Endometrium (tissue), 2 donors: ENCODE results near the gene FANCD2.
"Not testable (repeated sequence)": the region's sequence is repeated elsewhere in the genome, so short reads cannot be mapped to it uniquely, and the experiment has no call there.

ENCODE experiments used
- FAIRE-seq: peaks from 2 replicates; lab custom pipeline; 2012; peaks lifted over from hg19 to GRCh38; lab: Jason Lieb, UNC
- donor health status: control.
- donor health status: control.

Gene FANCD2

DNA sequence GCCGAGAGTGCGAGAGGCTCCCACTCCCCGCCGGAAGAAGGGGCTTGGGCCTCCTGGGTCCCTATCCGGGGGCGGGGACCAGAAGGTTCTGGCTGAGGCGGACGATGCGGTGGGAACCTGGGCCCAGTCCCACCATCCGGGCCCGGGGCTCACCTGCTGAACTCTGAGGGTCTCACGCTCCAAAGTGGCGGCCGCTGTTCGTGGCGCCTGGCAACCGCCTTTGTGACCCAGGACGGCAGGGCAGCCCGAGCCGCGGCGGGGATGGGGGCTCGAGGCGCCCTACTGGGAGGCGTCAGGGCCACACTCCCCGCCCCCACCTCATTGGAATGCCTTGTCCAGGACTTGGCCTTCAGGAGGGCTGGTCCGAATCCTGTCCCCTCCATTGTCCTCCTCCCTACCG, 81.9 kb downstream of the FANCD2 start, which contains the start of gene FANCD2OS:
Gene FANCD2OS, minus strand, starts transcription at position 165 of the 400 bp plus-strand sequence. CDS start 3,481 bp downstream, outside the sequence.
- no peak for FAIRE-seq

DNA sequence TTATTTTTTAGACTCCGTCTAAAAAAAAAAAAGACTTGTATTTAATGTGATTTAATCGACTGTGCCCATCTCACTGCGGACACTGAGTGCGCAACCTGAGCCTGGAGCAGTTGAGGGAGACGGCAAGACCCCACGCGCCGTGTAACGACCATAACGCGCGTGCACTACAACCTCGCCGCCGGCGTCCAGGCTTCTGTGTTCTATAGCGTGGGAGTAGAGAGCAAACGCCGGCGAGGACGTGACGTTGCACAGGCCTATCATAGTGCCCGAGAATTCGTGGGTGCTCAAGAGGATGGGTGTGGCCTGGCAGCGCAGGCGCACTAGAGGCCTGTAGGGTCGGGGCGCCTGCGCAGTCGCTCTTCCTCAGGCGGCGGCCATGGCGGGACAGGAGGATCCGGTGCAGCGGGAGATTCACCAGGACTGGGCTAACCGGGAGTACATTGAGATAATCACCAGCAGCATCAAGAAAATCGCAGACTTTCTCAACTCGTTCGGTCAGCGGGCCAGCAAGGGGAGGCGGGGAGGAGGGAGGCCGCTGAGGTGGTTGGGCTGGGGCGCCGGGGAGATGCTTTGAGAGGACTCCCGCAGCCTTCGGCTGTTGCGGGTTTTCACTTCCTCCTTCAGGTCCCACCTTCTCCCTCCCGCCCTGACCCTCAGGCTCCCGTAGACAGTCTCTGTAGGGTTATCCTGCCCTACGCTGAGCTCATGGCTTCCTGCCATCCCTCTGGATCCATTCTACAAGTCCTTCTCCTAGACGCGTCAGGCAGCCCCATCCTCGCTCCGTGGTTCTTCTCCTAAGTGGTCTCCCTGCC, 89.3 kb downstream of the FANCD2 start, which contains the start of gene BRK1:
Gene BRK1, plus strand, starts transcription at position 350 of the 812 bp plus-strand sequence. Its CDS starts 27 bp downstream, at position 377.
- FAIRE-seq = peak; percentile 78

DNA sequence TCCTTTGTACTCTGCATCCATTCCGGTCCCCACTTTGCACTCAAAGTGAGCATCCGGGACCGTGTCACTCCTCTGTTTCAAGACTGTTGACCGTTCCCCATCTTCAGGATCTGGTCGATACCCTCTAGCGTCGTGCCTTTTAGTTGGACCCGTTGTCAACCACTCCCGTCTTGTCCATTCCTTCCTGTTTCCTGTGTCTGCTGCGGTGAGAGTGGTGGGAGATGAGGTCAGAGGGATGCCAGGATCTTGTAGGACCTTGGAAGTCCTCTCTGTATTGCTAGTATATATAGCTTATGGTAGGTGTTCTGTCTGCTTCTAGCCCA, 89.9 kb downstream of the FANCD2 start:
- FAIRE-seq = no peak

DNA sequence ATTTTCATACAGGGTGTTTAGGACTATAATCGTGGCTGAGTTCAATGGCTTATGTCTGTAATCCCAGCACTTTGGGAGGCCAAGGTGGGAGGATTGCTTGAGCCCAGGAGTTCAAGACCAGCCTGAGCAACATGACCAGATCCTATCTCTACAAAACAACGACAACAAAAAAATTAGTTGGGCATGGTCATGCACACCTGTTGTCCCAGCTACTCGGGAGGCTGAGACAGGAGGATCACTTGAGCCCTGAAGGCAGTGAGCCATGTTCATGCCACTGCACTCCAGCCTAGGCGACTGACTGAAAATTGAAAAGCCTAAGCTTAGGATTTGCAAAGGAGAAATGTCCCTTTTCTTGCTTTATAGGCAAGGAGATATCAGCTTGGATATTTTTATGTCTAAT, 90.7 kb downstream of the FANCD2 start:
- no peak for FAIRE-seq

DNA sequence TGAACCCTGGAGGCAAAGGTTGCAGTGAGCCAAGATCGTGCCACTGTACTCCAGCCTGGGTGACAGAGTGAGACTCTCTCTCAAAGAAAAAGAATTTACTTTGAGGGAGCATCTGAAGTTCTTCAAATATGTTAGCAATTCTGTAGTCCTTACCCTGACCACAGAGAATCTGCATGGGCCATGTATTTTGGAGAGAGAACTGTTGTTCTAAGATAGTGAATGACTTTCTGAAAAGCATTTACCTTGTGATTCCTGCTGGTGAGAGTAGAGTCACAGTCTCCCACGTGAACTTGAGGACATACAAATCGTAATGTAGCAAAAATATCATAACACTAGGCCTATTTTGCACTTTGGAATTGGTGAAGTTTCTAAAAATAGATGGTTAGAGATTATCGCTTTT, 93.1 kb downstream of the FANCD2 start:
- no peak for FAIRE-seq

DNA sequence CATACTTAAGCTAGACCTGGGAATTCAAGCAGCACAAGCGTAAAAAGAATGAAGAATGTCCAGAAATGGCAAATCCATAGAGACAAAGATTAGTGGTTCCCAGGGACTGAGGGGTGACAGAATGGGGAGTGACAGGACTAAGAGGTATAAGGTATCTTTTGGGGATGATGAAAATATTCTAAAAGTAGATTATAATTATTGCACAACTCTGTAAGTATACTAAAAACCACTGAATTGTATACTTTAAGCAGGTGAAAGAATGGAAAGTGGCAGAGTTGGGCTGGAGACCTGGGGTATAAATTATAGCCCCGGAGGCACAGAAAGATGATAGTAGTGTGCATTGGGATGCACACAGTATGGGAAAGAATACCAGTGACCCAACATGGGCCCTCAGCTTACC, 94.8 kb downstream of the FANCD2 start:
- FAIRE-seq = no peak

DNA sequence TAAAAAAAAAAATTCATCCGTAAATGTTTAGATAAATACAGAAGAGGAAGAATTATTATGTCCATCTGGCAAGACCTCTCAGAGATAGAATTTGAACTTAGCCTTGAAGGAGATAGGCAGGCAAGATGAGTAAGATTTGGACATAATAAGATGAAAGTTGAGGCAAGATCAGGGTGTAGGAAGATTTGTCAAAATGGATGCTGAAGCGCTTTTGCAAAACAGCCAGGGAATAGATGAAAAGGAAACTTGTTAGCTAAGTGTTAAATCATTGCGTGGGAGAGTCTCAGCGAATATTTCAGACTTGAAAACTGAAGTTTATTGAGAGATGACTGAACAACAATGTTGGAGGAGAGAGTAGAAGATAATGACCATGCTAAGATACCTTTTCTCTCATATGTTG, 96.5 kb downstream of the FANCD2 start:
- FAIRE-seq = no peak

DNA sequence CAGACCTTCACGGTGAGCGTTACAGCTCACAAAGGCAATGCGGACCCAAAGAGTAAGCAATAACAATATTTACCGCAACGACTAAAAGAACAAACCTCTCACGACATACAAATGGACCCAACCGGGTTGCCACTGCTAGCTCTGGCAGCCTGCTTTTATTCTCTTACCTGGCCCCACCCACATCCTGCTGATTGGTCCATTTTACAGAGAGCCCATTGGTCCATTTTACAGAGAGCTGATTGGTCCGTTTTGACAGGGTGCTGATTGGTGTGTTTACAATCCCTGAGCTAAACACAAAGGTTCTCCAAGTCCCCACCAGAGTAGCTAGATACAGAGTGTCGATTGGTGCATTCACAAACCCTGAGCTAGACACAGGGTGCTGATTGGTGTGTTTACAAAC, 109.6 kb downstream of the FANCD2 start:
- FAIRE-seq = not testable (repeated sequence)

DNA sequence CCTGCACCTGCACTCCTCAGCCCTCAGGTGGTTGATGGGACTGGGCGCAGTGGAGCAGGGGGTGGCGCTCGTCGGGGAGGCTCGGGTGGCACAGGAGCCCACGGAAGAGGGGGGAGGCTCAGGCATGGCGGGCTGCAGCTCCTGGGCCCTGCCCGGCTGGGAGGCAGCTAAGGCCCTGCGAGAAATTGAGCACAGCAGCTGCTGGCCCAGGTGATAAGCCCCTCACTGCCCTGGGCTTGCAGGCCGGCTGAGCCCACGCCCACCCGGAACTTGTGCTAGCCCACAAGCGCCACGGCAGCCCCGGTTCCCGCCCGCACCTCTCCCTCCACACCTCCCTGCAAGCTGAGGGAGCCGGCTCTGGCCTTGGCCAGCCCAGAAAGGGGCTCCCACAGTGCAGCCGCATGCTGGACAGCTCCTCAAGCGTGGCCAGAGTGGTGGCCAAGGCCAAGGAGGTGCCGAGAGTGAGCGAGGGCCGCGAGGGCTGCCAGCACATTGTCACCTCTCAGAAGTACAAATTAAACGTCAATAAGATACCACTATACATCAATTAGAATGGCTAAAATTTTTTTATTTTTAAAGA, 110.3 kb downstream of the FANCD2 start:
- FAIRE-seq = no peak

DNA sequence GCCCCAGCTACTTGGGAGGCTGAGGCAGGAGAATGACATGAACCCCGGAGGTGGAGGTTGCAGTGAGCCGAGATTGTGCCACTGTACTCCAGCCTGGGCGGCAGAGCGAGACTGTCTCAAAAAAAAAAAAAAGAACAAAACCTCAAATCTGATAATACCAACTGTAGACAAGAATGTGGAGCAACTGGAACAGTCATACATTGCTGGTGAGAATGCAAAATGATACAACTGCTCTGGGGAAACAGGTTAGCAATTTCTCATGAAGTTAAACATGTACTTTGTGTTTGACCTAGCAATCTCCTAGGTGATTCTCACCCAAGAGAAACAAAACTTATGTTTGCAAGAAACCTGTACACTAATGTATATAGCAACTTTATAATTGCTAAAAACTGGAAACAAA, 110.9 kb downstream of the FANCD2 start:
- FAIRE-seq = no peak

DNA sequence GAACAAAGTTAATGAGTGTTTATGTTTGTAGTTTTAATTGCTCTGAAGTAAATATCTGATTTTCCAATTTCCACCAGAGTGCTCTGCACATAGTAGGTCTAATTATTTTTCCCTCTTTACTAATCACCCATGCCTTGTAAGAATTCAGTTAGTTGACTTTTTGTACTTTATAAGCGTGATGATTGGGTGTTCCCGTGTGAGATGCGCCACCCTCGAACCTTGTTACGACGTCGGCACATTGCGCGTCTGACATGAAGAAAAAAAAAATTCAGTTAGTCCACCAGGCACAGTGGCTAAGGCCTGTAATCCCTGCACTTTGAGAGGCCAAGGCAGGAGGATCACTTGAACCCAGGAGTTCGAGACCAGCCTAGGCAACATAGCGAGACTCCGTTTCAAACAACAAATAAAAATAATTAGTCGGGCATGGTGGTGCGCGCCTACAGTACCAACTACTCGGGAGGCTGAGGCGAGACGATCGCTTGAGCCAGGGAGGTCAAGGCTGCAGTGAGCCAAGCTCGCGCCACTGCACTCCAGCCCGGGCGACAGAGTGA, 114.8 kb downstream of the FANCD2 start:
- no peak for FAIRE-seq

DNA sequence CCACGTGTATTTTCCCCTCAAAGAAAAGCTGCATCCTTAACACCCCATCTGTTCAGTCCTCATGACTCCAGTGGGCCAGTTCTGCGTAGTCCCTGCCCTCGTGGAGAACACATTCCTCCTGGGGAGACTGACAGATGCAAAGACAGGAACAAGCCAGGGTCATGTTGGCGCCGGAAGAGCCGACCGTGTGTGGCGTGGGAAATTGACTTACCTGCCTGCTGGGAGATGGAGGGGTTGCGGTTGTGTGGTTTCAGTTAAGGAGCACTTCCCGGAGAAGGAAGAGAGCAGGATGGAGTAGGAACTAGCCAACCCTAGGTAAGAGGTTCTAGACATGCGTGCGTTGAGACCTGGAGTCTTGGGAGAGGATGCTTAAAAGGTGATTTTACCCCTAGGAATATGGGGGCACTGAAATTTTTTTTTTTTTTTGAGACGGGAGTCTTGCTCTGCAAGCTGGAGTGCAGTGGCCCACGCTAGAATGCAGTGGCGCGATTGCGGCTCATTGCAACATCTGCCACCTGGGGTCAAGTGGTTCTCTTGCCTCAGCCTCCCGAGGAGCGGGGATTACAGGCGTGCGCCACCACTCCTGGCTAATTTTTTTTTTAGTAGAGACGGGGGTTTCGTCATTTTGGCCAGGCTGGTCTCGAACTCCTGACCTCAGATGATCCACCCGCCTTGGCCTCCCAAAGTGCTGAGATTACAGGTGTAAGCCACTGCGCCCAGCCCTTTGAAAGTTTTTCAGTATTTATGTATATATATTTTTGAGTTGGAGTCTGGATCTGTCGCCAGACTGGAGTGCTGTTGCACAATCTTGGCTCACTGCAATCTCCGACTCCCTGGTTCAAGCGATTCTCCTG, 116.7 kb downstream of the FANCD2 start:
- FAIRE-seq = no peak

DNA sequence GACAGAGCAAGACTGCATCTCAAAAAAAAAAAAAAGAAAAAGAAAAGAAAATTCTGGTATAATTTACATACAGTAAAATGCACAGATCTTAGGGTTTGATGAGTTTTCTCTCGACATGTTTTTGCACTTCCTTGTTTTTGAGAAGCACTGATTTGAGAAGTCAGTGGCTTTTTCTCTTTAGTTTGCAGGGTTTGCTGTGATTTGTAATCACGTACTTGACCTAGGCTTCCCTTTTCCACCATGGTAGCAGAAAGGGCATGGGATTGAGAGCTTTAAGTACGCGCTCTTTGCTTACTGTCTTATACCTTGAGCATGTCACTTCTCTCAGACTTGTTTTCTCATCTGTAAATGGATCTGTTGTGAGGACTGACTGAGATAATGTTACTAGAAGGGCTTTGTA, 119.4 kb downstream of the FANCD2 start:
- FAIRE-seq = no peak

DNA sequence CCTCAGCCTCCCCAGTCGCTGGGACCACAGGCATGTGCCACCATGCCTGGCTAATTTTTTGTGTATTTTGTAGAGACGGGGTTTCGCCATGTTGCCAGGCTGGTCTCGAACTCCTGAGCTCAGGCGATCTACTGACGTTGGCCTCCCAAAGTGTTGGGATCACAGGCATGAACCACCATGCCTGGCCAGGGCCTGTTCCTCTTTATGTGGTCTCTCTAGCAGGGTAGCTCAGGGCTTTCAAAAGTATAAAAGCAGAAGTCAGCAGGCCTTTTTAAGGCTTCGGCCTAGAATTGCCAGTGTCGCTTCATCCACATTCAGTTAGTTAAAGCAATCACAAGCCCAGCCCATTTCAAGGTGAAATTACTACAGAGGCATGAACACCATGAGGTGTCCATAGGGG, 123.0 kb downstream of the FANCD2 start:
- FAIRE-seq = no peak

DNA sequence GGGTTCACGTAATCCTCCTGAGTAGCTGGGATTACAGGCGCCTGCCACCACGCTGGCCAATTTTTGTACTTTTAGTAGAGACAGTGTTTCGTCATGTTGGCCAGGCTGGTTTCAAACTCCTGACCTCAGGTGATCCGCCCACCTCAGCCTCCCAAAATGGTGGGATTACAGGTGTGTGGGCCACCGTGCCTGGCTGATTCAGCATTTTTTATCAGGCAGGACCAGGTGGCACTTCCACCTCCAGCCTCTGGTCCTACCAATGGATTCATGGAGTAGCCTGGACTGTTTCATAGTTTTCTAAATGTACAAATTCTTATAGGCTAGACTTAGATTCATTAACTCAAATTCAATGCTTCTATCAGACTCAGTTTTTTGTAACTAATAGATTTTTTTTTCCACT, 124.8 kb downstream of the FANCD2 start:
- no peak for FAIRE-seq
